H1 (cell line): ENCODE measurements around the gene EDA. TPM values are rescaled to one million over a fixed set of nuclear protein-coding genes. Genes with fewer than 3 reads are reported as not detected.

Experiments used
- CTCF ChIA-PET: fragments of 300-600 bp; sonication (Branson Sonifier 250); formaldehyde crosslinking; loops from one replicate; lab custom pipeline; 2021; ENCODE audit not compliant: partially characterized antibody; lab: Charles Lee
- POLR2A ChIA-PET: fragments of 300-600 bp; sonication (Branson Sonifier 250); formaldehyde crosslinking; loops from one replicate; lab custom pipeline; 2021; ENCODE audit warnings: inconsistent platforms; ENCODE audit not compliant: partially characterized antibody; lab: Charles Lee
- DNase-seq, 2 experiments: peaks; one replicate each; pipeline versions ENCODE4 v3.0.0 to v3.0.0-alpha.2; 2010 to 2022; ENCODE audit warnings: low spot score in 2 of 2, low read depth in 1 of 2, mixed read lengths in 1 of 2
- FAIRE-seq: peaks from 2 replicates; lab custom pipeline; 2011; peaks lifted over from hg19 to GRCh38; lab: Jason Lieb, UNC
- H2AFZ ChIP-seq: 2 replicates; pipeline ENCODE4 v1.8.1; 2012; ENCODE audit warnings: low read length, inconsistent platforms
- H2AK5ac ChIP-seq: 2 replicates; pipeline ENCODE4 v1.6.1; 2013; ENCODE audit warnings: low read depth, low read length
- H2BK120ac ChIP-seq: replicated peaks from 2 replicates; pipeline ENCODE3; 2013; ENCODE audit warnings: low read depth, low read length, inconsistent platforms
- H2BK12ac ChIP-seq: 2 replicates; pipeline ENCODE4 v1.6.1; 2013; ENCODE audit warnings: low read depth, low read length
- H2BK15ac ChIP-seq: 2 replicates; pipeline ENCODE4 v1.6.1; 2013; ENCODE audit warnings: low read length
- H2BK20ac ChIP-seq: 2 replicates; pipeline ENCODE4 v1.6.1; 2013; ENCODE audit warnings: low read length
- H2BK5ac ChIP-seq: 2 replicates; pipeline ENCODE4 v1.6.1; 2013; ENCODE audit warnings: low read depth, low read length
- H3K14ac ChIP-seq: 2 replicates; pipeline ENCODE4 v1.6.1; 2013; ENCODE audit warnings: inconsistent platforms; ENCODE audit not compliant: insufficient read length
- H3K18ac ChIP-seq: 2 replicates; pipeline ENCODE4 v1.6.1; 2013; ENCODE audit warnings: low read length; ENCODE audit errors: extremely low read depth
- H3K23ac ChIP-seq: 2 replicates; pipeline ENCODE4 v1.6.1; 2013; ENCODE audit warnings: inconsistent platforms; ENCODE audit not compliant: insufficient read length
- H3K23me2 ChIP-seq: 2 replicates; pipeline ENCODE4 v1.6.1; 2013; ENCODE audit warnings: low read depth, low read length
- H3K27ac ChIP-seq: 2 replicates; pipeline ENCODE4 v1.6.1; 2011; ENCODE audit warnings: low read depth, low read length, inconsistent platforms
- H3K27me3 ChIP-seq, 4 experiments: replicated peaks in 1 of 4; 1 replicate in 1 of 4; 2 replicates in 3 of 4; pipeline versions ENCODE4 v1.6.1 to v1.8.1; 2011 to 2013; ENCODE audit warnings: low read length in 3 of 4, mild to moderate bottlenecking in 3 of 4, inconsistent platforms in 2 of 4, mixed read lengths in 2 of 4, moderate library complexity in 1 of 4; ENCODE audit not compliant: control insufficient read depth in 3 of 4, insufficient read depth in 3 of 4; ENCODE audit errors: extremely low read depth in 1 of 4
- H3K36me3 ChIP-seq, 4 experiments: 2 replicates each; pipeline versions ENCODE4 v1.6.1 to v1.8.1; 2011 to 2013; ENCODE audit warnings: mild to moderate bottlenecking in 4 of 4, low read length in 3 of 4, moderate library complexity in 2 of 4, control low read depth in 1 of 4, inconsistent platforms in 1 of 4; ENCODE audit not compliant: insufficient read depth in 4 of 4, control insufficient read depth in 2 of 4
- H3K4ac ChIP-seq: replicated peaks from 2 replicates; pipeline ENCODE3; 2013; ENCODE audit warnings: low read length, low read depth, mixed read lengths, inconsistent platforms; ENCODE audit not compliant: insufficient read length
- H3K4me1 ChIP-seq, 4 experiments: replicated peaks in 1 of 4; 1 replicate in 1 of 4; 2 replicates in 3 of 4; pipeline versions ENCODE4 v1.6.1 to v1.8.1; 2011 to 2013; ENCODE audit warnings: low read length in 3 of 4, inconsistent platforms in 2 of 4, mixed read lengths in 1 of 4; ENCODE audit not compliant: insufficient read depth in 4 of 4, control insufficient read depth in 3 of 4
- H3K4me2 ChIP-seq, 2 experiments: 2 replicates each; pipeline versions ENCODE4 v1.6.1 to v1.8.1; 2011 to 2013; ENCODE audit warnings: low read depth in 2 of 2, low read length in 2 of 2, control low read depth in 1 of 2, inconsistent platforms in 1 of 2, mild to moderate bottlenecking in 1 of 2; ENCODE audit not compliant: insufficient read depth in 1 of 2
- H3K4me3 ChIP-seq, 4 experiments: fragments of 200-600, 300-600 bp in 1 of 4; sonication (generic), shearing (Covaris generic), sonication (Bioruptor Twin) in 1 of 4; 2 replicates each; pipeline versions ENCODE4 v1.5.1 to v1.8.1; 2011 to 2016; ENCODE audit warnings: low read length in 4 of 4, low read depth in 3 of 4, control low read depth in 2 of 4, inconsistent platforms in 2 of 4, mild to moderate bottlenecking in 2 of 4, mixed read lengths in 1 of 4, moderate library complexity in 1 of 4; ENCODE audit not compliant: insufficient read depth in 2 of 4; ENCODE audit errors: extremely low read depth in 1 of 4
- H3K56ac ChIP-seq: replicated peaks from 2 replicates; pipeline ENCODE3; 2013; ENCODE audit warnings: low read depth, mild to moderate bottlenecking, mixed read lengths, low read length, inconsistent platforms; ENCODE audit not compliant: insufficient read length
- H3K79me1 ChIP-seq: 2 replicates; pipeline ENCODE4 v1.6.1; 2013; ENCODE audit warnings: low read depth, low read length, control low read depth
- H3K79me2 ChIP-seq, 2 experiments: 2 replicates each; pipeline versions ENCODE4 v1.6.1 to v1.8.1; 2012 to 2013; ENCODE audit warnings: low read length in 2 of 2, mild to moderate bottlenecking in 2 of 2, inconsistent platforms in 1 of 2; ENCODE audit not compliant: insufficient read depth in 2 of 2, control insufficient read depth in 1 of 2
- H3K9ac ChIP-seq, 4 experiments: replicated peaks in 1 of 4; 1 replicate in 1 of 4; 2 replicates in 3 of 4; pipeline versions ENCODE4 v1.6.1 to v1.8.1; 2011 to 2013; ENCODE audit warnings: low read depth in 3 of 4, low read length in 3 of 4, control low read depth in 2 of 4, mild to moderate bottlenecking in 2 of 4, moderate library complexity in 2 of 4, inconsistent platforms in 1 of 4; ENCODE audit errors: extremely low read depth in 1 of 4
- H3K9me3 ChIP-seq, 2 experiments: 2 replicates each; pipeline versions ENCODE4 v1.6.1 to v1.8.1; 2012 to 2013; ENCODE audit warnings: mild to moderate bottlenecking in 2 of 2, moderate library complexity in 2 of 2, control low read depth in 1 of 2, inconsistent platforms in 1 of 2, low read depth in 1 of 2, low read length in 1 of 2, mixed read lengths in 1 of 2; ENCODE audit not compliant: insufficient read depth in 2 of 2
- H4K20me1 ChIP-seq, 2 experiments: replicated peaks in 1 of 2; 2 replicates each; pipeline versions ENCODE3 to v1.8.1; 2011 to 2013; ENCODE audit warnings: inconsistent platforms in 2 of 2, low read length in 2 of 2, mild to moderate bottlenecking in 1 of 2; ENCODE audit not compliant: insufficient read depth in 2 of 2, control insufficient read depth in 1 of 2
- H4K5ac ChIP-seq: 2 replicates; pipeline ENCODE4 v1.6.1; 2013; ENCODE audit warnings: low read length, low read depth, mixed read lengths, inconsistent platforms; ENCODE audit not compliant: insufficient read length
- H4K8ac ChIP-seq: 2 replicates; pipeline ENCODE4 v1.8.0; 2013; ENCODE audit warnings: mild to moderate bottlenecking, moderate library complexity, low read length, inconsistent platforms; ENCODE audit not compliant: insufficient read depth; ENCODE audit errors: extremely low read depth
- H4K91ac ChIP-seq: replicated peaks from 2 replicates; pipeline ENCODE3; 2013; ENCODE audit warnings: low read length, mixed read lengths, inconsistent platforms; ENCODE audit not compliant: insufficient read length
- BACH1 ChIP-seq: IDR thresholded peaks from 2 replicates; pipeline ENCODE4 v1.6.1; 2012; ENCODE audit warnings: low read length, improper control_type of control experiment
- KDM1A ChIP-seq: fragments of 200-600, 300-600 bp; sonication (generic); IDR thresholded peaks from 2 replicates; pipeline ENCODE4 v1.7.1; 2016; ENCODE audit warnings: mild to moderate bottlenecking, low read length, borderline replicate concordance
- NANOG ChIP-seq: IDR thresholded peaks from 2 replicates; pipeline ENCODE4 v1.6.1; 2011; ENCODE audit warnings: low read length, low read depth, mild to moderate bottlenecking, inconsistent platforms; ENCODE audit not compliant: insufficient read depth, poor library complexity, severe bottlenecking
- PHF8 ChIP-seq: fragments of 200-600 bp; sonication (generic); conservative IDR thresholded peaks from 2 replicates; pipeline ENCODE4 v1.7.1; 2012; ENCODE audit warnings: low read depth, mild to moderate bottlenecking, inconsistent platforms, low read length, moderate library complexity
- POU5F1 ChIP-seq: IDR thresholded peaks from 2 replicates; pipeline ENCODE4 v1.6.1; 2011; ENCODE audit warnings: low read depth, mild to moderate bottlenecking, low read length, moderate library complexity
- RFX5 ChIP-seq: IDR thresholded peaks from 2 replicates; pipeline ENCODE4 v1.6.1; 2011; ENCODE audit warnings: low read depth, low read length, improper control_type of control experiment, borderline replicate concordance
- RXRA ChIP-seq: IDR thresholded peaks from 2 replicates; pipeline ENCODE4 v1.6.1; 2011; ENCODE audit warnings: low read depth, mild to moderate bottlenecking, low read length, moderate library complexity; ENCODE audit not compliant: insufficient read depth
- SAP30 ChIP-seq: fragments of 300-600 bp; sonication (generic); IDR thresholded peaks from 2 replicates; pipeline ENCODE4 v1.7.1; 2012; ENCODE audit warnings: low read length, moderate library complexity, mild to moderate bottlenecking, inconsistent platforms; ENCODE audit not compliant: insufficient read depth, insufficient replicate concordance
- SIN3A ChIP-seq, 2 experiments: IDR thresholded peaks in 1 of 2; conservative IDR thresholded peaks in 1 of 2; 2 replicates each; pipeline ENCODE4 v1.6.1; 2011 to 2012; ENCODE audit warnings: low read length in 2 of 2, improper control_type of control experiment in 1 of 2, low read depth in 1 of 2, mild to moderate bottlenecking in 1 of 2
- SIRT6 ChIP-seq: IDR thresholded peaks from one replicate; pipeline ENCODE4 v1.7.1; 2012; ENCODE audit warnings: low read length, inconsistent platforms
- SP1 ChIP-seq: IDR thresholded peaks from 2 replicates; pipeline ENCODE4 v1.6.1; 2011; ENCODE audit warnings: low read depth, low read length
- TAF7 ChIP-seq: optimal IDR thresholded peaks from 2 replicates; pipeline ENCODE3; 2011; ENCODE audit warnings: low read depth, mild to moderate bottlenecking, inconsistent platforms, low read length, moderate library complexity, borderline replicate concordance
- TBP ChIP-seq: IDR thresholded peaks from 2 replicates; pipeline ENCODE4 v1.6.1; 2011; ENCODE audit warnings: low read depth, low read length, improper control_type of control experiment
- TCF12 ChIP-seq: IDR thresholded peaks from 2 replicates; pipeline ENCODE4 v1.6.1; 2011; ENCODE audit warnings: low read depth, mild to moderate bottlenecking, low read length
- TEAD4 ChIP-seq: IDR thresholded peaks from 2 replicates; pipeline ENCODE4 v1.6.1; 2012; ENCODE audit warnings: low read depth, low read length, inconsistent platforms, mixed read lengths
- WGBS, 2 experiments: shearing (Covaris generic) in 1 of 2; methylation state at CpG; one replicate each; pipeline versions ENCODE4 v1.1.6 to v1.1.7; 2013 to 2015; ENCODE audit warnings: low lambda C conversion rate in 2 of 2, mixed read lengths in 2 of 2, inconsistent platforms in 1 of 2, low coverage in 1 of 2, missing lambda C conversion rate in 1 of 2; ENCODE audit not compliant: insufficient replicate concordance in 2 of 2, insufficient coverage in 1 of 2, insufficient read length in 1 of 2; ENCODE audit errors: extremely low coverage in 1 of 2, missing lambda C conversion rate in 1 of 2; 5-methylcytosine and 5-hydroxymethylcytosine counted together
- polyA plus RNA-seq, 7 experiments: library from polyadenylated mRNA; depleted of rRNA in 3 of 7; stranded (reverse) in 5 of 7; unstranded in 2 of 7; fragments of >200 nt in 5 of 7; fragments of 200-250 nt in 2 of 7; gene quantifications; 1 replicate in 5 of 7; 2 replicates in 1 of 7; 4 replicates in 1 of 7; pipeline versions ENCODE4 v1.2.1 to v1.2.3, GENCODE V29; 2011 to 2013; ENCODE audit warnings: missing spikeins in 2 of 7, mixed read lengths in 2 of 7
- total RNA-seq: library from RNA; stranded (reverse); fragmentation: NEBNext Ultra II Directional; extraction: Animal tissue kit (Norgen Biotek cat#: 25700); gene quantifications from 2 replicates; pipeline ENCODE4 v1.2.1, GENCODE V29; 2021

EDA gene
- total and polyA plus RNA-seq, 2 of the 8 experiments (the other 6 are each of a cell fraction or from before 2014, with no cell fraction given): 7.5 to 10.5 TPM

- Histone ChIP-seq H3K18ac (no peak overlapping the region), H2BK12ac (no peak overlapping the region), H3K9ac (no peak overlapping the region), H3K27ac (no peak overlapping the region), H3K27me3 (no peaks in the 10 kb centered on the region), H3K23ac (no peak overlapping the region), H2BK20ac (no peak overlapping the region), H2BK15ac (no peak overlapping the region), H3K23me2 (no peaks in the 10 kb centered on the region), H2AK5ac (no peak overlapping the region), H3K14ac (no peak overlapping the region), H3K79me2 (no peaks in the 10 kb centered on the region), H3K9me3 (no peaks in the 10 kb centered on the region), H3K4me2 (no peak overlapping the region), H2AFZ (no peak overlapping the region), H3K4me3 (no peak overlapping the region), H4K8ac (no peak overlapping the region), H3K79me1 (no peaks in the 10 kb centered on the region), H3K36me3 (no peaks in the 10 kb centered on the region), H4K91ac (no peak overlapping the region), H2BK5ac (no peak overlapping the region), H2BK120ac (no peak overlapping the region), H4K20me1 (no peaks in the 10 kb centered on the region), H3K4ac (no peak overlapping the region), H4K5ac (no peak overlapping the region), H3K4me1 (no peaks in the 10 kb centered on the region), H3K56ac (no peak overlapping the region)
- POLR2A ChIA-PET: interaction anchor here (1.2 kb wide), 1 partner anchor 165 kb away, joined by 3 read pairs; no protein-coding TSS in a partner anchor
- DNase-seq (no peak), FAIRE-seq (no peak)
- 85% methylated on average over 4 of the region's 4 CpGs; no CpG with 5 or more reads in 1 of the 2 experiments for WGBS, 2 experiments
- CTCF ChIA-PET: interaction anchor here (1.4 kb wide), 1 partner anchor 350 kb away, joined by 3 read pairs; no protein-coding TSS in a partner anchor
- TF ChIP-seq PHF8: no peak
- TF ChIP-seq TAF7: no peak
- TF ChIP-seq TEAD4: no peak
- no peak for TF ChIP-seq SP1
- no peak for TF ChIP-seq TBP
- no peak for TF ChIP-seq SAP30
- no peak for TF ChIP-seq RXRA
- no peak for TF ChIP-seq SIN3A (conservative IDR thresholded peaks at IDR 0.05 in 1 of 2, IDR thresholded peaks at IDR 0.05 in 1 of 2; ENCODE audit: low read depth in 1 of 2, low read length in 2 of 2)
- no peak for TF ChIP-seq RFX5
- TF ChIP-seq SIRT6: no peak
- TF ChIP-seq TCF12: no peak
- no peak for TF ChIP-seq KDM1A
- TF ChIP-seq NANOG: no peak
- TF ChIP-seq POU5F1: no peak
- TF ChIP-seq BACH1: no peak
These were observed 353.0 kb downstream of the EDA start for GRCh38 chrX:69968950-69969349.
